Raji (cell line): ENCODE measurements around the gene TRAPPC14.

ENCODE experiments used
- POLR2A ChIP-seq: IDR thresholded peaks from 2 replicates; pipeline ENCODE4 v1.6.1; 2011; ENCODE audit warnings: low read depth, low read length, control low read depth; ENCODE audit not compliant: insufficient read depth

The TRAPPC14 gene

DNA sequence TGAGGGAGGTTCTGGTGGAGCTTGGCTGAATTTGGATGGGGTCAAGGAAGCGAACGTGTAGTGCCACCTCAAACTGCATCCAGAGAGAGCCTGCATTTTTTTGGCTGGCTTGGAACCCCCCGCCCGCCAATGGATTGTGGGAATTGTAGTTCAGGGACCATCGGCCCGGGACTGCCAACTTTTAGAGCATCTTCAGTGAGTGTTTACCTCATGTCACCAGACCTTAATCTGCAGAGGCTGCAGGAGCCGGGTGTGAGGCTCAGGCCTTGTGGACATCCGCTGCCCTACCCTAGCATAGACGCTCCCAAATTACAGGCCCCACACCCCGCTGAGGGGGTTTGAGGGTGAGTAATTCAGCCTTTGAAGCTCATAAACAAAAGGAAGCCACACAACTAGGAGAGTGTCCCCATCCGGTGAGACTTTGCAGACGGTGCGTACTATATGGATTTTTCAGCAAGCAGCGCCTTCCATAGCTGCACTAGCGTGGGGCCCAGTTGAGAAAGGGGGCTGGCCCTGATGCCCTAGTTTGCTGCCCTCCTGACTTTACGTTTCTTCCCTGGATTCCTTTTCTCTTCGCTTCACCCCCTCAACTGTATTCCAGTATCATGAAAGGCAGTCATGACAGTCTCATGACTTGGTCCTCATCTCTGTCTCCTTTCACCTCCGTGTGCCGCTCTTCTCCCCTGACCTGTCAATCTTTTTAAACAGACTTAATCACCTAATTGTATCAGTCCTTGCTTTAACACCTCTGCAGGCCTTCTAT lies 38.4 kb downstream of the TRAPPC14 start:
- TF ChIP-seq POLR2A, result no peak

DNA sequence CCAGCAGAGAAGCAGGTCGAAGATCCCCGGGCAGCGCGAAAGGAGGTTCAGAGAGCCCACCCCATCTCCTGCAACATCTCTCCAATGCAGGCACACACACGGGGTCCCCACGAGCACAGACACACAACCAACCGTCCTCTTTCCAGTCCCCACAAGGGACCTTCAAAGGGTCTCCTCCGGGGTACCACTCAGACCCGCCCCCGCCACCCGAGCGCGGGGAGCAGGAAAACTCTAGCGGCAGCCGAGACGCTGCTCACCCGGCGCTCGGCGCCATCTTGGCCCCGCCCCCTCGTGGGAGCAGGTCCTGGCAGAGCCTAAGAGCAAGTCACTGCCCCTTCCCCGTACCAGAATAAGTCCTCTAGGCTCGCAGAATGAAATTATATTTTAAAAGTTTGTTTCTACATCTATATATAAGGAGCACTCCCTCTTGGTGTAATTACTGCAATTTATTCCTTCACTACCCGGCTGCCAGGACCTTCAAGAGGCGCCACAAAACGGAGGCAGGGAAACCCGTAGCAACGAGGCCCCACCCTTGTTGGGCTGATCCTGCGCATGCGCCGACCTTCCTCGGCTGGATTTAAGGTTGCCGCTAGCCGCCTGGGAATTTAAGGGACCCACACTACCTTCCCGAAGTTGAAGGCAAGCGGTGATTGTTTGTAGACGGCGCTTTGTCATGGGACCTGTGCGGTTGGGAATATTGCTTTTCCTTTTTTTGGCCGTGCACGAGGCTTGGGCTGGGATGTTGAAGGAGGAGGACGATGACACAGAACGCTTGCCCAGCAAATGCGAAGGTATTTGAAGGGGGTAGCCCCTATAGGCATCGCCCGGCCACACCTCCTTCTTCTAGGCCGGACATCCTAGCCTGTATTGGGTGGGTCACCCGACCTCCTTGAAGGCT lies 39.2 kb downstream of the TRAPPC14 start, which contains the start of the genes CNPY4 and TAF6:
Gene CNPY4 (plus strand): TSS at position 563 of the 898 bp plus-strand sequence. CDS start 111 bp downstream, at position 674.
Gene TAF6 (minus strand): TSS at position 287 of the 898 bp plus-strand sequence. CDS start 5,149 bp downstream, outside the sequence.
- peak; percentile 75 for TF ChIP-seq POLR2A

DNA sequence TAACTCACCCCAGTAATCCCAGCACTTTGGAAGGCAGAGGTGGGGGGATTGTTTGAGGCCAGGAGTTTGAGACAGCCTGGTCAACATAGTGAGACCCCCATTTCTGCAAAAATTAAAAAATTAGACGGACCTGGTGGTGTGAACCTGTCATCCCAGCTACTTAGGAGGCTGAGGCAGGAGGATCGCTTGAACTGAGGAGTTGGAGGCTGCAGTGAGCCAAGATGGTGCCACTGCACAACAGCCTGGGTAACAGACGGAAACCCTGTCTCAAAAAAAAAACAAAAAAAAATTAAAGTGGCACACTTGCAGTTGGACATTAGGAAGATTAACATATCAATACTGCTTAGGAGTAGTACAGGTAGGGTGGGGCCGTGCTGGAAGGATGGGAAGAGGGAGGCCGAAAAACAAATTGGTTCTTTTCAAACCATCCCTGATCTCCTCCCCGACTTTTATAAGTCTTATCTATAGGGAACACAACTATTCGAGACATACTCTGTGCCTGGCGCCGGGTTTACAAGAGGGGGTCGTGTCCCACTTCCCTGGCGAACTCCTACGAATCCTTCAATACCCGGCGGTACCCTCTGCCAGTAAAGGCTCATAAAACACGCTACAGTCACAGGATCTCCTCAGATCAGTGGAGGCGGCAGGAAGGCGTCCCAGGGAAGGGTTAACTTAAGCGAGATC lies 40.0 kb downstream of the TRAPPC14 start:
- no peak for TF ChIP-seq POLR2A

DNA sequence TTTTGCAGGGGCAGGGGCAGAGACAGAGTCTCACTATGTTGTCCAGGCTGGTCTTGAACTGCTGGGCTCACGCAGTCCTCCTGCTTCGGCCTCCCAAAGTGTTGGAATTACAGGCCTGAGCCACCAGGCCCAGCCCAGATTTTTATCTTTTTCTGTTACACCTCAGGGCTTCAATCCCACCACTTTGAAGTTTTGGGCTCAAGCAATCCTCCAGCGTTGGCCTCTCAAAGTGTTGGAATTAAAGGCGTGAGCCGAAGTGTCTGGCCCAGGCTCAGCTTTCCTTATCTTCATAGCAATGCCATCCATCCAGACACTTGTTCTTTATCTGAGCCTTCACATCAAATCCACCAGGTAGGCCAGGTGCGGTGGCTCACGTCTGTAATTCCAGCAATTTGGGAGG lies 43.5 kb downstream of the TRAPPC14 start:
- TF ChIP-seq POLR2A, result no peak

DNA sequence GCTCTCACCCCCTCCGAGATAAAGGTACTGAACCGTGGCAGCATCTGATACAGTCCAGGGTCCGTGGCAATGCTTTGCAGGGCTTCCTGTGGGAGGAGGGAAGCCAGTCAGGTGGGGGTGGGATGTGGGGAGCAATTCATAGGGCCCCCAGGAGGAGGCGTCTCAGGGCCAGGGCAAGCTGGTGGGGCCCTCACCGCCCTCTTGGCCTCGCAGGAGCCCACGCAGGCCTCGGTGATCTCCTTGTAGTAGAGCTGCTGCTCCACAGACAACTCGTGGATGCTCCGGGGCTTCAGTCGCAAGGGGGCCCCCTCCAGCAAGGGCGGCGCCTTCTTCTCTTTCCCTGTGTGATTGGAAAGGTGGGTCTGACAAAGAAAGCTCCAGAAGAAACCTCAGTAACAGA lies 46.6 kb downstream of the TRAPPC14 start:
- no peak for TF ChIP-seq POLR2A

DNA sequence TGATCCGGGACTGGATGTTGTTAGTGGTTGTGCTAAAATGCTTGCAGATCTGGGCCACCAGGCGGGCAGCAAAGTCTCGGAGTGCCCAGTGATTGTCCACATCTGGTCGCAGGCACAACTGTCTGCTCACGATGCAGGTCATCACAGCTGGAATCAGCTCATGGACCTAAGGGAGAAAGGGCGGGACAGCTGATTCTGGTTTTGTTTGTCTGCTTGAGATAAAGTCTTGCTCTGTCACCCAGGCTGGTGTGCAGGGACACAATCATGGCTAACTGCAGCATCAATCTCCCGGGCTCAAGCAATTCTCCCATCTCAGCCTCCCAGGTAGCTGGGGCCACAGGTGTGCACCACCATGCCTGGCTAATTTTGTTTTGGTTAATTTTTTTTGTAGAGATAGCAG lies 47.4 kb downstream of the TRAPPC14 start:
- TF ChIP-seq POLR2A, result no peak

DNA sequence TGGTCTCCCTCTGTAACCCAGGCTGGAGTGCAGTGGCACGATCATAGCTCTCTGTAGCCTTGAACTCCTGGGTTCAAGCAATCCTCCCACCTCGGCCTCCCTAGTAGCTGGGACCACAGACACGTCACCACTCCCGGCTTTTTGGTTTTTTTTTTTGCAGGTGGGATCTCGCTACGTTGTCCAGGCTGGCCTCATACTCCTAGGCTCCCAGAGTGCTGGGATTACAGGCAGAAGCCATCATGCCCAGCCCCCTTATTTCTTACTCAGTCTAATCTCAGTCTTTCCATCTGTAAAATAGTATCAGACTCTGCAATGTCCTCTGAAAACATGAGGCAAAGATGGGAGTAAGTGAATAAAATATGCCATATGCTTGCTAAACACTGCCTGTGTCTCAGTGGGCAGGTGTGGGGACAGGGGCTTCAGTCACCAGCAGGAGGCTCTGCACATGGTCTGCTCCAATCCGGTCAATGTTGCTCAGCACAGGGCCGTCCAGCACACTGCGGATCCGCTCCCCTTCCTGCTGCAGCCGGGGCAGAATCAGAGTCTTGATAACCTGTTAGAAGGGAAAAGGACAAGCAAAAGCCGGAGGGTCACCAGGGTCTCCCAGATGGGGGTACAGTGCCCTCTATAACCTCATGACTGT lies 48.9 kb downstream of the TRAPPC14 start:
- TF ChIP-seq POLR2A, result no peak

DNA sequence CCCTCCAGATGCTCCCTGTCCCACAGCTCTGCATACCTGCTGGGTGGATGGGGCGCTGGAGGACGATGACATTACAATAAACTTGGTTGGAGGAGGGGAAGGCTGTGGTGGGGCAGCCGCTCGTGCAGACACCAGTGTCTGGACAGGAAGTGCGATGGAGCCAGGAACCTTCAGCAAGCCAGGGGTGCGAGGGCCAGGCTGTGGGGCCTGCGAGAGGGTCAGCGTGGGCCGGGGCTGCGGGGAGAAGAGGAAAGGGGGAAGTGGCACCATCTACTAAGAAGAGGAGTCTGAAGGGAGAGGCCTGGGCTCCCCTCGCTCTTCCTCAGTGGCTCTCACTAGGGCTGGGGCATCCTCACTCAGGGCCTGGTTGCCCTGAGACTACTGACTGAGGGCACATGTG lies 50.6 kb downstream of the TRAPPC14 start:
- TF ChIP-seq POLR2A, result no peak

DNA sequence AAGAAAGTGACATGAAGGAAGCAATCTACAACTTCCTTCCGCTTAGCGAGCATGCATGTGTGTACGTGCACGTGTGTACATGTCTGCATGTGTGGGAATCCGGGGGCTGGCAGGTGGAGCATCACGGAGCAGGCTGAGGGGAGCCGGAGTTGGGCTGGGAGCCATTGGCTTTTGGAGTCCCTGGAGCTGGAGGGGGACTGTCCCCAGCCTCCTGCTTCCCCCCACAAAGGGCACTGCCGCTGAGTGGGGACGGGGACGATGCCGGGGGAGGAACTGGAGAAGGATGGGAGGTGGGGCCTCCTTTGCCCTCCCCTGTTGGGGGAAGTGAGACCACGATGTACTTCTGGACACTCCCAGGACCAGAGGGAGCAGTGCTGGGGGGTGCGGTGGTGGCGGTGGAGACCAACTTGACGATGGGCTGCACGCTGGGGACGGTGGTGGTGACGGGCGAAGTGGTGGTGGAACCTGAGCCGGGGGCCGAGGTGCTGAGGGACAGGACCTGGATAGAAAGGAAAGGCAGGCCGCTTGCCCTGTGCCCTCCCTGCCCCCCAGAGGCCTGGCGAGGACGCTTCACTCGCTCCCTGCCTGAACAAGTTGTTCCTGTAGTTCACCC lies 51.3 kb downstream of the TRAPPC14 start:
- no peak for TF ChIP-seq POLR2A

DNA sequence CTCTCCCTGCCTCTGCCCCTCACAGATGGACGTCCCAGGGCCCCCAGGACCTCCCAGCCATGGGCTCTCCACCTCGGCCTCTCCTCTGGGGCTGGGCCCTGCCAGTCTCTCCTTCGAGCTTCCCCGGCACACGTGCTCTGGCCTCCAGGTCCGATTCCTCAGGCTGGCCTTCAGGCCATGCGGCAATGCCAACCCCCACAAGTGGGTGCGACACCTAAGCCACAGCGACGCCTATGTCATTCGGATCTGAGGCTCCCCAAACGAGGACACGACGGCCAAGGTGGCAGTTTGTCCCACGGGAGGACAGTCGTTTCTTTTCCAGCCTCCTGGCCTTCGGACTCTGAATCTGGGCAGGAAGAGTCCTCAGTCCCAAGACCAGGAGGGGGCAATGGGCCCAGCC lies 51.9 kb downstream of the TRAPPC14 start:
- no peak for TF ChIP-seq POLR2A

DNA sequence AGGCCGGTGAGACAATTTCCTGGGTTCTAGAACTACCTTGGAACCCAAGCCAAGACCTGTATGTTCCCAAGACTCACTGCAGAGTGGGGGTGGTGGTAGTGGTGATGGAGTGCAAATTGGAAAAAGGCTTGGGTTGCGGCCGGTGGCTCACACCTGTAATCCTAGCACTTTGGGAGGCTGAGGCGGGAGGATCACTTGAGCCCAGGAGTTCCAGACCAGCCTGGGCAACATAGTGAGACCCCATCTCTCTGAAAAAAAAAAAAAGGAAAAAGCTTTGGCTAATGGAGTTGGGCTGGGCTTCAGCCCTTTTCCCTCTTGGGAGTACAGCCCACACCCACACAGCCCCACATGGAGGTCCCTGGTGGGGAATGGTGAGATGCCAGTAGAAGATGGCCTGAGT lies 53.0 kb downstream of the TRAPPC14 start:
- TF ChIP-seq POLR2A, result no peak
